Thoracic aorta endothelial cell (primary cell): ENCODE results near the gene AAMP. TPM values are rescaled to one million over a fixed set of nuclear protein-coding genes. Genes with fewer than 3 reads are reported as not detected.

Source experiments
- total RNA-seq: library from RNA; depleted of rRNA; stranded (reverse); fragments of >200 nt; gene quantifications from 2 replicates; pipeline ENCODE4 v1.2.3, GENCODE V29; 2012

AAMP gene, protein sequence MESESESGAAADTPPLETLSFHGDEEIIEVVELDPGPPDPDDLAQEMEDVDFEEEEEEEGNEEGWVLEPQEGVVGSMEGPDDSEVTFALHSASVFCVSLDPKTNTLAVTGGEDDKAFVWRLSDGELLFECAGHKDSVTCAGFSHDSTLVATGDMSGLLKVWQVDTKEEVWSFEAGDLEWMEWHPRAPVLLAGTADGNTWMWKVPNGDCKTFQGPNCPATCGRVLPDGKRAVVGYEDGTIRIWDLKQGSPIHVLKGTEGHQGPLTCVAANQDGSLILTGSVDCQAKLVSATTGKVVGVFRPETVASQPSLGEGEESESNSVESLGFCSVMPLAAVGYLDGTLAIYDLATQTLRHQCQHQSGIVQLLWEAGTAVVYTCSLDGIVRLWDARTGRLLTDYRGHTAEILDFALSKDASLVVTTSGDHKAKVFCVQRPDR
- total RNA-seq = 87.4 and 97.3 TPM in 2 replicates

DNA sequence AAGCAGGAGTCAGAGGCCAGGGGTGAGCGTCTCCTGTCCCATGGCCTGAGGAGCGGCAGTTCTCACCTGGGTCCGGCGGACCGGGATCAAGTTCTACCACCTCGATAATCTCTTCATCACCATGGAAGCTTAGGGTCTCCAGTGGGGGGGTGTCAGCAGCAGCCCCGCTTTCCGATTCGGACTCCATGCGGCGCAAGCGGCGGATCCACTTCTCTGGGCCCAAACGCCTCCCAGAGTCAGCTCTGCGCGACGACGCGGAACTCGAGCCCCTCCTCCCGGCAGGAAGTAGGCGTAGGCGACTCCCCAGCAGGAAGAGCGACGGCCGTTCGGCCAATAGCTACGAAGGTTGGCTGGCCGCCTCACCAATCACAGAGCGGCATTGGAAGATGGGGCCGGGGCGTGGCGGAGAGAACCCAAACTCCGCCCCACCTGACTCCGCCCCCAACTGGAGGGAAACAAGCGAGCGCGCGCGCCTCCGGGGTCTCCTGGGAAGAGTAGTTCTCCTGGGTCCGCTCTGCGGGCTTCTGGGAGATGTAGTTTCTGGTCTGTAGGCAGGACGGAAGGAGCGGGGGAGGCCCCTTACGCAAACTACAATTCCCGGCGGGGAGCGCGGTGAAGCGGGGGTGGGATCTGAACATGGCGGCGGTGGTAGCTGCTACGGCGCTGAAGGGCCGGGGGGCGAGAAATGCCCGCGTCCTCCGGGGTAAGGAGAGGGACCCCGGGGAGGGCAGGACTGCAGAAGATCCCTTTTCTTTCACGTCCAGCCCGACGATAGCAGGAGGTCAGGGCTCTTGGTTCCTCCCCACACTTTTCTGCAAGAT is at the start of gene AAMP, which contains the start of gene PNKD:
AAMP (minus strand) TSS at position 238 of the 821 bp plus-strand sequence; CDS start at position 187, 51 bp downstream.
PNKD (plus strand) TSS at position 620 of the 821 bp plus-strand sequence; CDS start at position 637, 17 bp downstream.

GRCh38 chr2:218292048-218293014 is 22.4 kb upstream of the AAMP start, which contains the start of gene TMBIM1:
TSS of gene TMBIM1 (minus strand) at chr2:218292503. CDS start at chr2:218282141, 10,362 bp downstream.

GRCh38 chr2:218260742-218261422 is 9.1 kb downstream of the AAMP start, which contains the start of gene GPBAR1:
TSS of gene GPBAR1 (plus strand) at chr2:218261015. CDS start at chr2:218262725, 1,710 bp downstream.

DNA sequence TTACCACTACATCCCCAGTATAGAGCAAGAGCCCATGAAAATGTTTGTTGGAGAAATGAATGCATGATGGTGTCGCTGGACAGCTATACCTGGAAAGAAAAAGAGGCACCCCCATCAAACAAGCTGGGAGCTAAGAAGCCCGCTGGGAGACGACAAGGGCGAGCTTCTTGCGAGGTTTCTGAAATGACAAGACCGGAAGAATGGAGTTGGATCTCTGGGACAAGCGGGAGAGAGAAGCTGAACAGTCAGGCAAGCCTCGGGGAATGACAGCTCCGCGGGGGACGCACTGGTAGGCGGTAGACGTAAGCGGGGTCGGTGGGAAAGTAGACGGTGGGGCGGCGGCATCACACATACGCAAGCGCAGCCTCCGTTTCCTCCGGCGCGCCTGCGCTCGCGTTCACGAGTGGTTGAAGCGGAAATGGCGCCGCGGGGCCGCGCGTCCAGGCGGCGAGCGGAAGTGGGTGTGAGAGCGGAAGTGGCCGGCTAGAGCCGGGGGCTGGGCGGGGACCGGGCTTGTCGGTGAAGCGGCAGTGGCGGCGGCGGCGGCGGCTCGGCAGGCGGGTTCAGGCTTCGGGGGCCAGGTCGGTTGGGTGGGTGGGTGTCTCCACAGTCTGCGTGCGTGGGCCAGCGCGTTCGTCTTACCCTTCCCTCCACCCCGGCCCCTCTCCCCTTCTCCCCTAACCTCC is 53.1 kb downstream of the AAMP start, which contains the start of gene ARPC2:
ARPC2 (plus strand) TSS at position 516 of the 686 bp plus-strand sequence. CDS start 282 bp downstream, outside the sequence.

Other genes starting within 250 kb of the AAMP start
- gene RUFY4, start 200.9 kb downstream of the AAMP start, total RNA-seq = not detected in 2 replicates
- not detected in 2 replicates for gene CXCR2, start 144.1 kb downstream of the AAMP start, total RNA-seq
- gene CXCR1, start 103.2 kb downstream of the AAMP start, total RNA-seq = not detected in 2 replicates
- gene ARPC2, start 52.9 kb downstream of the AAMP start, total RNA-seq = 541 and 551 TPM in 2 replicates
- 0.07 and 0.40 TPM in 2 replicates for gene GPBAR1, start 9.1 kb downstream of the AAMP start, total RNA-seq
- 14.2 and 21.2 TPM in 2 replicates for gene PNKD, start 382 bp upstream of the AAMP start, total RNA-seq
- 90.4 and 119 TPM in 2 replicates for gene TMBIM1, start 22.4 kb upstream of the AAMP start, total RNA-seq
- gene CATIP, start 86.7 kb upstream of the AAMP start, total RNA-seq = not detected in 2 replicates
- 0.13 TPM in 1 of 2 replicates, not detected in the other for gene SLC11A1, start 112.1 kb upstream of the AAMP start, total RNA-seq
- 58.5 and 63.2 TPM in 2 replicates for gene CTDSP1, start 129.7 kb upstream of the AAMP start, total RNA-seq
- gene VIL1, start 149.0 kb upstream of the AAMP start, total RNA-seq = not detected in 2 replicates